Prostate gland (tissue), 2 donors: ENCODE measurements around the gene REV3L.
"Not testable (repeated sequence)": the region's sequence is repeated elsewhere in the genome, so short reads cannot be mapped to it uniquely, and the experiment has no call there.

Source experiments
- CTCF ChIP-seq, 4 experiments: fragments of 200-600 bp in 2 of 4; fragments of 450-650 bp in 2 of 4; sonication (generic) in 2 of 4; IDR thresholded peaks; 1 replicate in 3 of 4; 2 replicates in 1 of 4; pipeline ENCODE4 v1.5.1; 2016 to 2019; ENCODE audit warnings: antibody characterized with exemption in 4 of 4, mild to moderate bottlenecking in 2 of 4, moderate library complexity in 2 of 4
- POLR2AphosphoS5 ChIP-seq: sonication (generic); formaldehyde crosslinking; IDR thresholded peaks from one replicate; pipeline ENCODE4 v1.6.1; 2017; ENCODE audit warnings: antibody characterized with exemption

GRCh38 chr6:111284356-111284755 lies 198.7 kb downstream of the REV3L start:
- TF ChIP-seq CTCF (IDR thresholded peaks at IDR 0.05); POLR2AphosphoS5: not testable (repeated sequence)
